ENCODE data around the gene GYS1.

Gene GYS1

DNA sequence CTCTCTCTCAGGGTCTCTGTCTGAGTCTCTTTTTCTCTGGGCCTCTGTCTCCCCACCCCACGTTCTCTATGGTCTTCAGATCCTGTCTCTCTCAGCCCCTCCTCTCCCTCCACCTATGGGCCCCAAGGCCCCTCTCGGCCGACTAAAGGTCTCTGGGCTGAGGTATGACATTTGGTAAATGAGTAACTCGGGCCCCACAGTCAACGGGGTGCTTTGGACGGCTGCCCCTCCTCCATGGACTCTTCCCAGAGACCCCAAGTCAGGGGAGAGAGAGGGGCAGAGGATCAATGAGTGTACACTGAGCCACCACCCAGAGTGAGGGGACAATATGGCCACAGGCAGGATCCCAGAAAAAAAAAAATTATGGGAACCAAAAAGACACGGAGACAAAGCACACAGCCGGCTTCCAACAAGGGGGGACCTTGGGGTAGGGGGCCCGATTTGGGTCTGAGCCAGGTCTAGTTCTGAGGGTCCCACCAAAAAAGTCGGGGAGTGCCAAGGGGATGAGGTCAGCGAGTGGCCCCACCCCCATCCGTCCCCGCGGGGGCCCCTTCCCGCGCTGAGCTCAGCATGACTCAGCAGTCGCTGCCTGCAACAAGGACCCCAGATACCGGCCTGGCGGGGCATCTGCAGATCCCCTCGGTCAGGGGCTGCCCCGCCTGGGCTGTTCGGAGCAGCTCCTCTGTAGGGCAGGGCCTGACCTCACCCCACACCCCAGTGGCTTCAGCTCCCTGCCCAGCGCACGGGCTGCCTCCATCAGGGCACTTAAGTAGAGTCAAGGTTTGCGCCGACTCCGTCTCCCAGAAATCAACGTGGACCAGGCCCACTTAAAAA, 29.5 kb downstream of the GYS1 start:
- peak; percentile 77 for DNase-seq (ENCODE audit: low read depth in 2 of 2)

GRCh38 chr19:48962849-48963165, 30.3 kb downstream of the GYS1 start:
- no peak for DNase-seq (ENCODE audit: low read depth in 2 of 2)

GRCh38 chr19:48962029-48962848, 30.9 kb downstream of the GYS1 start:
- no peak for DNase-seq (ENCODE audit: low read depth in 2 of 2)

DNA sequence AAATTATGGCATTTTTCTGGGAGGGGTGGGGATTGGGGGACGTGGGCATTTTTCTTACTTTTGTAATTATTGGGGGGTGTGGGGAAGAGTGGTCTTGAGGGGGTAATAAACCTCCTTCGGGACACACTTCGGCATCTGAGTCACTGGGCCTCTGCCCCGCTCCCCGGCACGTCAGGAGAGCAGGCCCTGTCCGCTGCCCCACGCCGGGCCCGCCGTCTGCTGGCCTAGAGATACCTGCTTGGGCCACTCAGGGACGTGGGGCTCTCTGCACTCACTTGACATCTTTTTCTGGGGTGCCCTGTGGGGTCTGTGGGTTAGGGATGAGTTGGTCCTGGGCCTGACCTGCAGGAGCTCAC, 31.5 kb downstream of the GYS1 start:
- DNase-seq (ENCODE audit: low read depth in 2 of 2) = no peak

DNA sequence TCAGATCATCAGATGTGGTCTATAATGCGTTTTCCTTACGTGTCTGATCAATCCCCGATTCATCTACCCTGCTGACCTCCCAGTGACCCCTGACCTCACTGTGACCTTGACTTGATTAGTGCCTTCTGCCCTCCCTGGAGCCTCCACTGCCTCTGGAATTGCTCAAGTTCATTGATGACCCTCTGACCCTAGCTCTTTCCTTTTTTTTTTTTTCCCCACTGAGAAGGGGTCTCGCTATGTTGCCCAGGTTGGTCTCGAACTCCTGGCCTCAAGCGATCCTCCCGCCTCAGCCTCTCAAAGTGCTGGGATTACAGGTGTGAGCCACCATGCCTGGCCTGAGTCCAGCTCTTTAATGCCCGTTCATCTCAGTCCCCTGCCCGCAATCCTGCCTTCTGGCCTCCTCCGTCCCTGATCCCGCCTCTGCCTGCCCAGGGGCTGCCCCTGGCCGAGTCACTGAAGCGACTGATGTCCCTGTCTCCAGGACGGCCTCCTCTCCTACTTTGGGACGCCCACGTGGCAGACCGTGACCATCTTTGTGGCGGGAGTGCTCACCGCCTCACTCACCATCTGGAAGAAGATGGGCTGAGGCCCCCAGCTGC, 32.0 kb downstream of the GYS1 start:
- DNase-seq (ENCODE audit: low read depth in 2 of 2) = no peak

DNA sequence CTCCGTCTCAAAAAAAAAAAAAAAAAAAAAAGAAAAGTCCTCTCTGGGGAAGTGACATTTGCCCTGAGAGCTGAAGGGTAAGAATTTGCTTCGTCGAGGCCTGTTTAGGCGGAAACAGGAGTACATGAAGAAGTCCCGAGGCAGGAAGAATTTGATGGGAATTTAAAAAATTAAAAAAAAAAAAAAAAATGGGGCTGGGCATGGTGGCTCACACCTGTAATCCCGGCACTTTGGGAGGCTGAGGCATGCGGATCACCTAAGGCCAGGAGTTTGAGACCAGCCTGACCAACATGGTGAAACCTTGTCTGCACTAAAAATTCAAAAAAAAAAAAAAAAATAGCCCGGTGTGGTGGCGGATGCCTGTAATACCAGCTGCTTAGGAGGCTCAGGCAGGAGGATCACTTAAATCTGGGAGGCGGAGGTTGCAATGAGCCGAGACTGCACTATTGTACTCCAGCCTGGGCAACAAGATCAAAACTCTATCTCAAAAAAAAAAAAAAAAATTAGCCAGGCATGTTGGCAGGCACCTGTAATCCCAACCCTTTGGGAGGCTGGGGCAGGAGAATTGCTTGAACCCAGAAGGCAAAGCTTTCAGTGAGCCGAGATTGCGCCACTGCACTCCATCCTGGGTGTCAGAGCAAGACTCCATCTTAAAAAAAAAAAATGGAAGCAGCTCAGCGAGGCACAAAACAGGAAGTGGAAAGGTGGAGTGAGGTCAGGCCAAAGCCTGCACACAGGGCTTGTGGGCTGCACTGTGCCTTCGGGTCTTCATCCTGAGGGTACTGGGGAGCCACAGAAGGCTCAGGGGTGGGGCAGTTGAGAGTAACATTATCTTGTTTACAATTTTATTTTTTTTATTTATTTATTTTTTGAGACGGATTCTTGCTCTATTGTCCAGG, 33.5 kb downstream of the GYS1 start:
- DNase-seq (ENCODE audit: low read depth in 2 of 2) = no peak

DNA sequence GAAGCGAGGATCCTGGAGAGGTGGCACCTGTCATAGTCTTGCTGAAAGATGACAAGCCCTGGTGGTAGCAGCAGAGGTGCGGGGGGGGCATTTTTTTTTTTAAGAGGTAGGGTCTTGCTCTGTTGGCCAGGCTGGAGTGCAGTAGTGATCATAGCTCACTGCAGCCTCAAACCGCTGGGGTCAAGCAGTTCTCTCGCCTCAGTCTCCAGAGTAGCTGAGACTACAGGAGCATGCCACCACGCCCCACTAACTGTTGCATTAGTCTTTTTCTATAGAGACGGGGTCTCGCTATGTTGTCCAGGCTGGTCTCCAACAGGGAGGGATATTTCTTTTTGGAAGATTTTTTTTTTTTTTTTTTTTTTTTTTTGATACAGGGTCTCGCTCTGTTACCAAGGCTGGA, 35.1 kb downstream of the GYS1 start:
- DNase-seq (ENCODE audit: low read depth in 2 of 2) = no peak

GRCh38 chr19:48955308-48955958, 37.7 kb downstream of the GYS1 start:
- no peak for DNase-seq (ENCODE audit: low read depth in 2 of 2)

GRCh38 chr19:48954595-48955307, 38.4 kb downstream of the GYS1 start, which contains the start of gene BAX:
BAX (plus strand) TSS chr19:48954875; CDS start chr19:48954929, 54 bp downstream.
- peak; percentile 95 to 97 for DNase-seq (ENCODE audit: low read depth in 2 of 2)

DNA sequence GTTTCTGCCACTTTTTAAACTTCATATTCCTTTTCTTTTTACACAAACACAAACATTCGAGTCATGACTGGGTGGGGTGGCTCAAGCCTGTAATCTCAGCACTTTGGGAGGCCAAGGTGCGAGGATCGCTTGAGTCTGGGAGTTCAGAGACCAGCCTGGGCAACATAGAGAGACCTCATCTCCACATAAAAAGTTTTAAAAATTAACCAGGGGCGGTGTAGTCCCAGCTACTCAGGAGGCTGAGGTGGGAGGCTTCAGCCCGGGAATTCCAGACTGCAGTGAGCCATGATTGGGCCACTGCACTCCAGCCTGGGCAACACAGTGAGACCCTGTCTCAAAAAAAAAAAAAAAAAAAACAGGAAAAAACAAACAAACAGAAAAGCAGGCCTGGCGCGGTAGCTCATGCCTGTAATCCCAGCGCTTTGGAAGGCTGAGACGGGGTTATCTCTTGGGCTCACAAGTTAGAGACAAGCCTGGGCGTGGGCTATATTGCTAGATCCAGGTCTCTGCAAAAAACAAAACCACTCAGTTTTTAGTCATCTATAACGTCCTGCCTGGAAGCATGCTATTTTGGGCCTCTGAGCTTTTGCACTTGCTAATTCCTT, 39.0 kb downstream of the GYS1 start:
- DNase-seq (ENCODE audit: low read depth in 2 of 2) = no peak

DNA sequence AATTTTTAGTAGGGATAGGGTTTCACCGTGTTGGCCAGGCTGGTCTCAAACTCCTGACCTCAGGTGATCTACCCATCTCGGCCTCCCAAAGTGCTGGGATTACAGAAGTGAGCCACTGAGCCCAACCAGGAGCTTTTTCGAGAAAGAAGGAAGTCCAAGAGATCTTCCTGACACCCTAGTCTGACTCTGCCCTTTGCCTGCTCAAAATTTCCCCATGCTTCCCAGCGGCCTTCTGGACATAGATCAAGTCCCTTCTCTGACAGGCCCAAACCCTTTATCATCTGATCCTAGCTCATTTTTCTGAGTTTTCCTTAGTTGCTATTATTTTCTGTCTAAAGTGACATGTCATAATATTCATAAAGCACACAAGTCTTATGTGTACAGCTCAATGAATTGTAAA, 40.0 kb downstream of the GYS1 start:
- DNase-seq (ENCODE audit: low read depth in 2 of 2) = no peak

DNA sequence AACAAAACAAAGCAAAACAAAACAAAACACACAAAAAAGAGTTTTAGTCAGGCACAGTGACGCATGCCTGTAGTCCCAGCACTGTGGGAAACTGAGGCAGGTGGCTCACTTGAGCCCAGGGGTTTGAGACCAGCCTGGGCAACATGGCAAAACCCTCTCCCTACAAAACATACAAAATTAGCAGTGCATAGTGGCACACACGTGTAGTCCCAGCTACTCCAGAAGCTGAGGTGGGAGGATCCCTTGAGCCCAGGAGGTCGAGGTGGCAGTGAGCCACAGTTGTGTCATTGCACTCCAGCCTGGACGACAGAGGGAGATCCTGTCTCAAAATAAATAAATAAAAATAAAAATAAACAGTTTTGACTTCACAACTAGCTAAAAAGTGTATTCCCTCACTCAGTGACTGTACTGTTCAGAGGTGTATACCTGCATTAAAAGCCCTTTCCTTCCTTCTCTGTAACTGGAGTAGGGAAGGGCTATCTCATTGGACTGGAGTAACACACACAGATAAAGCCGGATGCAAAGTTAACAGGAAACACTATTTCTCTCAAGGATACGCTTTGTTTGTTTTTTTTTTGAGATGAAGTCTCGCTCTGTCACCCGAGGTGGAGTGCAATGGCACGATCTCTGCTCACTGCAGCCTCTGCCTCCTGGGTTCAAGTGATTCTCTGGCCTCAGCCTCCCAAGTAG, 42.1 kb downstream of the GYS1 start:
- no peak for DNase-seq (ENCODE audit: low read depth in 2 of 2)

- DNase-seq (ENCODE audit: low read depth in 2 of 2) = no peak
These were observed 43.0 kb downstream of the GYS1 start for GRCh38 chr19:48950159-48950558.

DNA sequence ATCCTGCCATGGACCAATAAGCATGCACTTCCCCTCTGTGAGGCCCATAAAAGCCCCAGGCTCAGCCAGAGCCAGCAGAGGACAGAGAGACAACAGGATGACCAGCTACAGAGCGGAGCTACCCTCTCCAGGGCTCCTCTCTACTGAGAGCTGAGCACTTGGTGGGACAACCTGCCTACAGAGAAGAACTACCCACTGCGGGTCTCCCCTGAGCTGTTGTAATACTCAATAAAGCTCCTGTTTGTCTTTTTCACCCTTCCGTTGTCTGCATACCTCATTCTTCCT, 45.9 kb downstream of the GYS1 start:
- no peak for DNase-seq (ENCODE audit: low read depth in 2 of 2)

- DNase-seq (ENCODE audit: low read depth in 2 of 2) = no peak
These were observed 46.4 kb downstream of the GYS1 start for GRCh38 chr19:48946463-48947257.

- no peak for DNase-seq (ENCODE audit: low read depth in 2 of 2)
These were observed 47.3 kb downstream of the GYS1 start for GRCh38 chr19:48945817-48946216.

GRCh38 chr19:48945415-48945814, 47.7 kb downstream of the GYS1 start:
- no peak for DNase-seq (ENCODE audit: low read depth in 2 of 2)

DNA sequence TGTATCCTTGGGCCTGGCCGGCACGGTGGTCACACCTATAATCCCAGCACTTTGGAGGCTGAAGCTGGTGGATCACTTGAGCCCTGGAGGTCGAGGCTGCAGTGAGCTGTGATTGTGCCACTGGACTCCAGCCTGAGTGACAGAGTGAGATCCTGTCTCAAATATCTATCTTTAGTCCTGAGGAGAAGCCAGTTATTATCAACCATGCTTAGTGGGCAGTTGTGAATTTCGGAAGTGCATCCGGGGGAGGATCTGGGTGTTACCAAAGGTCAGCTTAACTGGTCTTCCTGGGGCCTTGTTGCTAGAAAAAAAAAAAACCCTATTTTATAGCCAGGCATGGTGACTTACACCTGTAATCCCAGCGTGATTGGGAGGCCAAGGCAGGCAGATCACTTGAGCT, 50.0 kb downstream of the GYS1 start:
- DNase-seq (ENCODE audit: low read depth in 2 of 2) = no peak

DNA sequence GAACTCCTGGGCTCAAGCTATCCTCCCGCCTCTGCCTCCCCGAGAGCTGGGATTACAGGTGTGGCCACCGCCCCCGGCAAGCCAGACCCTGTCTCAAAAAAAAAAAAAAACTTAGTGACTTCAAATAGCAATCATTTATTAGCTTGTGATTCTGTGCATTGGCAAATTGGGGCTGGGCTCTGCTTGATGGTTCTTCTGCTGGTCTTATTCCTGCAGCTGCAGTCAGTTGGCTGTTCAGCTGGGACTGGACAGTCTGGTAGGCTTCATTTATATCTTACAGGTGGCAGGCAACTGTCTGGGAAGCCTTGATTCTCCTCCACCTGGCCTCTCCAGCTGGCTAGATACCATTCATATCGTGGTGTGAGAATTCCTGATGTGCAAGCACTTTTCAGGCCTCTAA, 52.2 kb downstream of the GYS1 start:
- DNase-seq (ENCODE audit: low read depth in 2 of 2) = no peak
